HL-60 (cell line): ENCODE measurements around the gene DNAJC24.

ENCODE experiments used
- DNase-seq, 2 experiments: peaks; one replicate each; pipeline ENCODE4 v3.0.0-alpha.2; 2010 to 2020; ENCODE audit warnings: low read depth in 1 of 2, low spot score in 1 of 2
- H3K27ac ChIP-seq: fragments of 250-450 bp; sonication (Bioruptor Pico); replicated peaks from 2 replicates; pipeline ENCODE4 v1.5.1; 2020; ENCODE audit warnings: mild to moderate bottlenecking, moderate library complexity
- H3K27me3 ChIP-seq: fragments of 250-450 bp; sonication (Bioruptor Pico); 2 replicates; pipeline ENCODE4 v1.5.1; 2021; ENCODE audit warnings: mild to moderate bottlenecking, moderate library complexity; ENCODE audit not compliant: insufficient read depth, poor library complexity, severe bottlenecking
- H3K4me3 ChIP-seq: replicated peaks from 2 replicates; pipeline ENCODE4 v1.5.1; 2011; ENCODE audit warnings: mild to moderate bottlenecking, control low read depth, low read length; ENCODE audit not compliant: insufficient read depth
- GABPA ChIP-seq: IDR thresholded peaks from 2 replicates; pipeline ENCODE4 v1.6.1; 2012; ENCODE audit warnings: low read depth
- POLR2AphosphoS5 ChIP-seq: IDR thresholded peaks from 2 replicates; pipeline ENCODE4 v1.6.1; 2012; ENCODE audit warnings: low read depth
- SPI1 ChIP-seq: IDR thresholded peaks from 2 replicates; pipeline ENCODE4 v1.6.1; 2012; ENCODE audit warnings: low read depth, mild to moderate bottlenecking, borderline replicate concordance
- TF ChIP-seq, protein P1 (sequence below): IDR thresholded peaks from one replicate; pipeline ENCODE4 v1.5.1; 2011; ENCODE audit warnings: low read length, control low read depth, inconsistent platforms; ENCODE audit not compliant: insufficient read depth
- TF ChIP-seq, protein P2 (sequence below): IDR thresholded peaks from 2 replicates; pipeline ENCODE4 v1.6.1; 2012; ENCODE audit warnings: low read depth; ENCODE audit not compliant: insufficient replicate concordance

Gene DNAJC24

DNA sequence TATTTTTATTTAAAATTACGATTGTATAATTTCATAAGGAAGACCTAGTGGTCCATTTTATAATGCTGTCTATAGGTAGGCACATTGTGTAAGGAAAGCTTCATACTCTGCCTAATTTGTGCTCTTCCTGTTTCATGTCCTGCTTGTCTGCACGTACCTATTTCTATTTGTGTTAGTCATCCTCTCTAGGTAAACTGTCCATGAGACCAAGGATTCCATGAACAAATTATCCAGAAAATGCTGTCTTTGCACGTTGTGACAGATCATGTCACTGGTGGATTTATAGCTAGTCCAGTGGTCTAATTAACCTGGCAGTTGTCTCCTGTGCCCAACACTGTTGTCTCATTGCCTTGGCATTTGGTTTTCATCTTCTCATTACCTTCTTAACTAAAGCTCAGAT lies 44.7 kb downstream of the DNAJC24 start:
- H3K27me3 ChIP-seq: no peaks in the 10 kb centered on the region
- H3K4me3 ChIP-seq: no peak overlapping the region
- DNase-seq: no peak
- TF ChIP-seq, protein P1, sequence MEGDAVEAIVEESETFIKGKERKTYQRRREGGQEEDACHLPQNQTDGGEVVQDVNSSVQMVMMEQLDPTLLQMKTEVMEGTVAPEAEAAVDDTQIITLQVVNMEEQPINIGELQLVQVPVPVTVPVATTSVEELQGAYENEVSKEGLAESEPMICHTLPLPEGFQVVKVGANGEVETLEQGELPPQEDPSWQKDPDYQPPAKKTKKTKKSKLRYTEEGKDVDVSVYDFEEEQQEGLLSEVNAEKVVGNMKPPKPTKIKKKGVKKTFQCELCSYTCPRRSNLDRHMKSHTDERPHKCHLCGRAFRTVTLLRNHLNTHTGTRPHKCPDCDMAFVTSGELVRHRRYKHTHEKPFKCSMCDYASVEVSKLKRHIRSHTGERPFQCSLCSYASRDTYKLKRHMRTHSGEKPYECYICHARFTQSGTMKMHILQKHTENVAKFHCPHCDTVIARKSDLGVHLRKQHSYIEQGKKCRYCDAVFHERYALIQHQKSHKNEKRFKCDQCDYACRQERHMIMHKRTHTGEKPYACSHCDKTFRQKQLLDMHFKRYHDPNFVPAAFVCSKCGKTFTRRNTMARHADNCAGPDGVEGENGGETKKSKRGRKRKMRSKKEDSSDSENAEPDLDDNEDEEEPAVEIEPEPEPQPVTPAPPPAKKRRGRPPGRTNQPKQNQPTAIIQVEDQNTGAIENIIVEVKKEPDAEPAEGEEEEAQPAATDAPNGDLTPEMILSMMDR: no peak
- TF ChIP-seq, protein P2, sequence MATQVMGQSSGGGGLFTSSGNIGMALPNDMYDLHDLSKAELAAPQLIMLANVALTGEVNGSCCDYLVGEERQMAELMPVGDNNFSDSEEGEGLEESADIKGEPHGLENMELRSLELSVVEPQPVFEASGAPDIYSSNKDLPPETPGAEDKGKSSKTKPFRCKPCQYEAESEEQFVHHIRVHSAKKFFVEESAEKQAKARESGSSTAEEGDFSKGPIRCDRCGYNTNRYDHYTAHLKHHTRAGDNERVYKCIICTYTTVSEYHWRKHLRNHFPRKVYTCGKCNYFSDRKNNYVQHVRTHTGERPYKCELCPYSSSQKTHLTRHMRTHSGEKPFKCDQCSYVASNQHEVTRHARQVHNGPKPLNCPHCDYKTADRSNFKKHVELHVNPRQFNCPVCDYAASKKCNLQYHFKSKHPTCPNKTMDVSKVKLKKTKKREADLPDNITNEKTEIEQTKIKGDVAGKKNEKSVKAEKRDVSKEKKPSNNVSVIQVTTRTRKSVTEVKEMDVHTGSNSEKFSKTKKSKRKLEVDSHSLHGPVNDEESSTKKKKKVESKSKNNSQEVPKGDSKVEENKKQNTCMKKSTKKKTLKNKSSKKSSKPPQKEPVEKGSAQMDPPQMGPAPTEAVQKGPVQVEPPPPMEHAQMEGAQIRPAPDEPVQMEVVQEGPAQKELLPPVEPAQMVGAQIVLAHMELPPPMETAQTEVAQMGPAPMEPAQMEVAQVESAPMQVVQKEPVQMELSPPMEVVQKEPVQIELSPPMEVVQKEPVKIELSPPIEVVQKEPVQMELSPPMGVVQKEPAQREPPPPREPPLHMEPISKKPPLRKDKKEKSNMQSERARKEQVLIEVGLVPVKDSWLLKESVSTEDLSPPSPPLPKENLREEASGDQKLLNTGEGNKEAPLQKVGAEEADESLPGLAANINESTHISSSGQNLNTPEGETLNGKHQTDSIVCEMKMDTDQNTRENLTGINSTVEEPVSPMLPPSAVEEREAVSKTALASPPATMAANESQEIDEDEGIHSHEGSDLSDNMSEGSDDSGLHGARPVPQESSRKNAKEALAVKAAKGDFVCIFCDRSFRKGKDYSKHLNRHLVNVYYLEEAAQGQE: no peak
- TF ChIP-seq POLR2AphosphoS5 (no peak), SPI1 (no peak), GABPA (no peak)
- H3K27ac ChIP-seq: no peak overlapping the region

DNA sequence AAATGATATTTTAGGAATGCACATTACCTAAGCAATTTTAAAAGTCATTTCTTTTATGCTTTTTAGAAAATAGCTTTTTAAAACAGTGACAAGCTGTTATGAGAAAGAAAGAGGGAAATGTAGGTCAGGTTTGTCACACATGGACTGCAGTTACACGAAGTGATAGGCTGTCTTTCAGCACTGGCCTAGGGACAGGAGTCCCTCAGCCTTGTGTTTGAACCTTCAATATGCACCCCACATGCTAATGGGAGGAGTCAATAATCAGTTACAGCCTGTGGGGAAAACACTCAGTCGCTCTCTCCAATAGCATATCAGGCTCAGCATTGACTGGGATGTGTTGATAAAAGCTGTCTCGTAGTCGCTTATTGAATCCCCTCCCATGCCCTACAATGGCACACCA lies 45.8 kb downstream of the DNAJC24 start:
- no peak overlapping the region for H3K27ac ChIP-seq
- DNase-seq: no peak
- no peak overlapping the region for H3K4me3 ChIP-seq
- no peaks in the 10 kb centered on the region for H3K27me3 ChIP-seq
- TF ChIP-seq POLR2AphosphoS5: no peak
- no peak for TF ChIP-seq GABPA
- TF ChIP-seq, protein P2: no peak
- TF ChIP-seq SPI1: no peak
- TF ChIP-seq, protein P1: no peak

DNA sequence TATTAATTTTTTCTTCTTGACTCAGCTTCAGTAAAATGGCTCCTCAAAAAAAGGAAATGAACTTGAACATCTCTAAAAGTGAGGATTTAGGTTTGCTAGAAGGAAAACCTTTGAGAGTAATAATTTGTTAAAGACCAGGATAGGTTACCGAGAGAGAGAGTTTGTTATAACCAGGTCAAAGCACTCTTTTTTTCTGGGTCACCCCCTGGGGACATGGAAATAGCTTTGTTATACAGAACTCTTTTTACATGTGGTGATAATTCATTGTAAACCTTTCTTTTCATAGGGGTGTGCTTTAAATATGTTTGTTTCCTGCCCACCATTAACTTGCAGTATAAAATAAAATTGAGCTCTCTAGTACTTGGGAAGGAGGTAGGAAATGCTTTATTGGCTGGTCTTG lies 47.7 kb downstream of the DNAJC24 start:
- H3K27ac ChIP-seq: no peak overlapping the region
- TF ChIP-seq SPI1 (no peak), POLR2AphosphoS5 (no peak), GABPA (no peak)
- TF ChIP-seq, protein P1: no peak
- TF ChIP-seq, protein P2: no peak
- H3K27me3 ChIP-seq: no peaks in the 10 kb centered on the region
- DNase-seq: no peak
- H3K4me3 ChIP-seq: no peak overlapping the region
